Thyroid gland (tissue), 4 donors: ENCODE results near the gene SMAD3. TPM values are rescaled to one million over a fixed set of nuclear protein-coding genes. Genes with fewer than 3 reads are reported as not detected.

Experiments
- DNase-seq, 2 donors: peaks; one replicate each; pipeline ENCODE4 v3.0.0-alpha.2; 2019
- H3K27ac ChIP-seq, 3 donors: fragments of 200-600 bp; sonication (generic); 1 replicate in 2 of 3; 2 replicates in 1 of 3; pipeline ENCODE4 v1.5.1; 2016 to 2019; ENCODE audit warnings: mild to moderate bottlenecking in 1 of 3, moderate library complexity in 1 of 3
- H3K27me3 ChIP-seq: fragments of 200-600 bp; sonication (generic); one replicate; pipeline ENCODE4 v1.5.1; 2019
- H3K36me3 ChIP-seq, 2 donors: fragments of 200-600 bp; sonication (generic); one replicate each; pipeline ENCODE4 v1.5.1; 2016 to 2019
- H3K4me1 ChIP-seq, 2 donors: fragments of 200-600 bp; sonication (generic); one replicate each; pipeline ENCODE4 v1.5.1; 2017 to 2019
- H3K4me3 ChIP-seq, 3 donors: fragments of 200-600 bp; sonication (generic); replicated peaks in 1 of 3; 1 replicate in 2 of 3; 2 replicates in 1 of 3; pipeline ENCODE4 v1.5.1; 2016; ENCODE audit warnings: mild to moderate bottlenecking in 1 of 3
- H3K9me3 ChIP-seq: fragments of 200-600 bp; sonication (generic); one replicate; pipeline ENCODE4 v1.5.1; 2017
- POLR2A ChIP-seq, 2 donors: fragments of 450-650 bp; IDR thresholded peaks; one replicate each; pipeline ENCODE4 v1.6.1; 2017; ENCODE audit warnings: antibody characterized with exemption in 2 of 2, mild to moderate bottlenecking in 2 of 2, moderate library complexity in 1 of 2
- WGBS, 2 donors: methylation state at CpG; one replicate each; pipeline ENCODE4 v1.1.5; 2017; 5-methylcytosine and 5-hydroxymethylcytosine counted together
- intact Hi-C: fragments of 100-400 bp; cut with DNase I; formaldehyde crosslinking; loops from one replicate; pipeline ENCODE4 v1.15.1; 2023
- total RNA-seq, 4 donors: library from RNA; depleted of rRNA; stranded (reverse); fragments of >200 nt; gene quantifications; one replicate each; pipeline ENCODE4 v1.2.3, GENCODE V29; 2016
- TF ChIP-seq, protein P1 (sequence below), 6 experiments: fragments of 200-600 bp in 3 of 6; fragments of 450-650 bp in 3 of 6; sonication (generic) in 3 of 6; IDR thresholded peaks; one replicate each; pipeline ENCODE4 v1.5.1; 2016 to 2019; ENCODE audit warnings: antibody characterized with exemption in 6 of 6, mild to moderate bottlenecking in 2 of 6, inconsistent platforms in 1 of 6, moderate library complexity in 1 of 6

The SMAD3 gene
- total RNA-seq, 4 donors from 2014 or later = 33.6 to 66.5 (median 47.3) TPM

DNA sequence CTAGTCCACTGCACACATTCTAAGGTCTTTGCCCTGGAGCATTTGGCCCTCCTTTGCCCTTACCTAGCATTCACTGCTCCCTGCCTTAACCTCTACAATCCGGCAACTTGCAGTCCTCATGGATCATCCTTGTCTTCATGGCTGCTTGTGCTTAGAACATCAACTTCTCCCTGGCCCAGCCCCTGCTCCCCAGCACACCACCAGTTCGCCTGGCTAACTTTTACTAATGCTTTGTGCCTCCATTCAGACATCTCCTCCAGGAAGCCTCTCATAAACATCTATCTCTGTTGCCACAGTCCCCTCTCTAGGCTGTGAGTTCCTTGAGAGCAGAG, 131.9 kb downstream of the SMAD3 start:
- no peaks in the 10 kb centered on the region for H3K27me3 ChIP-seq
- no peak overlapping the region for H3K4me3 ChIP-seq
- H3K27ac ChIP-seq = peak overlapping the region in 1 of 3 donors; percentile 51
- DNase-seq = no peak
- intact Hi-C loops = no loop called here
- WGBS, 2 donors = 91 to 95% methylated on average over 2 of the region's 2 CpGs
- H3K4me1 ChIP-seq = peaks cover 35 to 48% of the 10 kb centered on the region in 2 donors
- TF ChIP-seq, protein P1, sequence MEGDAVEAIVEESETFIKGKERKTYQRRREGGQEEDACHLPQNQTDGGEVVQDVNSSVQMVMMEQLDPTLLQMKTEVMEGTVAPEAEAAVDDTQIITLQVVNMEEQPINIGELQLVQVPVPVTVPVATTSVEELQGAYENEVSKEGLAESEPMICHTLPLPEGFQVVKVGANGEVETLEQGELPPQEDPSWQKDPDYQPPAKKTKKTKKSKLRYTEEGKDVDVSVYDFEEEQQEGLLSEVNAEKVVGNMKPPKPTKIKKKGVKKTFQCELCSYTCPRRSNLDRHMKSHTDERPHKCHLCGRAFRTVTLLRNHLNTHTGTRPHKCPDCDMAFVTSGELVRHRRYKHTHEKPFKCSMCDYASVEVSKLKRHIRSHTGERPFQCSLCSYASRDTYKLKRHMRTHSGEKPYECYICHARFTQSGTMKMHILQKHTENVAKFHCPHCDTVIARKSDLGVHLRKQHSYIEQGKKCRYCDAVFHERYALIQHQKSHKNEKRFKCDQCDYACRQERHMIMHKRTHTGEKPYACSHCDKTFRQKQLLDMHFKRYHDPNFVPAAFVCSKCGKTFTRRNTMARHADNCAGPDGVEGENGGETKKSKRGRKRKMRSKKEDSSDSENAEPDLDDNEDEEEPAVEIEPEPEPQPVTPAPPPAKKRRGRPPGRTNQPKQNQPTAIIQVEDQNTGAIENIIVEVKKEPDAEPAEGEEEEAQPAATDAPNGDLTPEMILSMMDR (IDR thresholded peaks at IDR 0.05) = no peak
- TF ChIP-seq POLR2A (IDR thresholded peaks at IDR 0.05) = no peak
- H3K9me3 ChIP-seq = no peaks in the 10 kb centered on the region
- H3K36me3 ChIP-seq = peaks cover 0 to 2% of the 10 kb centered on the region in 2 donors

- 85 to 91% methylated on average over 7 of the region's 7 CpGs for WGBS, 2 donors
- TF ChIP-seq POLR2A (IDR thresholded peaks at IDR 0.05) = no peak
- TF ChIP-seq, protein P1 (IDR thresholded peaks at IDR 0.05) = no peak
- Histone ChIP-seq H3K4me1 (peaks cover 29 to 39% of the 10 kb centered on the region in 2 donors), H3K36me3 (peaks cover 0 to 3% of the 10 kb centered on the region in 2 donors), H3K9me3 (no peaks in the 10 kb centered on the region), H3K27me3 (no peaks in the 10 kb centered on the region), H3K27ac (peak overlapping the region in 1 of 3 donors; percentile 4), H3K4me3 (no peak overlapping the region)
- intact Hi-C loops = no loop called here
- no peak for DNase-seq
Measured at GRCh38 chr15:67198157-67198754, 132.9 kb downstream of the SMAD3 start.

- intact Hi-C loops = no loop called here
- Histone ChIP-seq H3K9me3 (no peaks in the 10 kb centered on the region), H3K27ac (peak overlapping the region in 1 of 3 donors; percentile 4), H3K4me3 (no peak overlapping the region), H3K36me3 (peaks cover 0 to 3% of the 10 kb centered on the region in 2 donors), H3K4me1 (peaks cover 20 to 28% of the 10 kb centered on the region in 2 donors), H3K27me3 (no peaks in the 10 kb centered on the region)
- 97% methylated on average over 4 of the region's 4 CpGs for WGBS, 2 donors
- no peak for TF ChIP-seq POLR2A (IDR thresholded peaks at IDR 0.05)
- TF ChIP-seq, protein P1 (IDR thresholded peaks at IDR 0.05) = no peak
- DNase-seq = no peak
Measured at GRCh38 chr15:67199391-67199790, 134.0 kb downstream of the SMAD3 start.

DNA sequence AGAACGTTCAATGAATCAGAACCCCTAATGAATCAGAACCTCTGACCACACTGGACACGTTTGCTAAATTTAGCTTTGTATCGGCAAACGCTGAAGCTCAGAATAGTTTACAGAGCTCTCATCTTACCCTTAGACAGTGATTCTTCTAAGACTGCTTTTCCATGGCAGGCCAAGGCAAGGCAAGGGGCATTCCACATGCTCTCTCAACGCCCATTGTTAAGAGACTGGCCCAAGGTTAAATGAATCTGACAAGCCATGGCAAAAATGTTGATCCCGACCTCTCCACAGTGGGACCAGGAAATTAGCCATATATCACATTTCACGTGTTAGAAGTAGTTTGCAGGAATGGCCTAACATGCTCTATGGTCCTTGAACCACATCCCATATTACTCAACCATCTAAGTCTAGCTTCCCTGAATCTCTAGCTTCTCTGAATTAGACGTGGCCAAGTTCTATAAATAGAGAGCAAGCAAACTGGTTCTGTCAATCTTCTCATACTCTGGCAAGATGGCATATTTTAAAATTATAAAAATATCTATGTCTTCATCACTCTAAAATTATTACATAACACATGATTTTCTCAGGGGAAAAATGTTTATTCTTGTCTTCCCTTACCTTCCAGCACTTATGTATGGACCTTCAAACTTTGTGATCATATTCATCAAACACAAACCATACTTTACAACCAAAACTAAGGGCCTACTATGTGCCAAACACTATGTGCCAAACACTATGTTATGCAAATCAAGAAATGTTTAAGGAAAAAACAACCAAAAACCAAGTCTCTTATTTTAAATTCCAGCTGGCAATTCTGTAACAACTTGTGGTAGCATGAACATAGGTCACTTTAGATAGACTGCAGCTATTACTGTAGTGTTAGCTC, 134.7 kb downstream of the SMAD3 start:
- Histone ChIP-seq H3K27me3 (no peaks in the 10 kb centered on the region), H3K27ac (no peak overlapping the region), H3K4me1 (peaks cover 14 to 21% of the 10 kb centered on the region in 2 donors), H3K4me3 (no peak overlapping the region), H3K36me3 (peaks cover 3% of the 10 kb centered on the region in 2 donors), H3K9me3 (no peaks in the 10 kb centered on the region)
- intact Hi-C loops = no loop called here
- 75 to 81% methylated on average over 8 of the region's 8 CpGs for WGBS, 2 donors
- TF ChIP-seq POLR2A (IDR thresholded peaks at IDR 0.05) = no peak
- TF ChIP-seq, protein P1 (IDR thresholded peaks at IDR 0.05) = no peak
- no peak for DNase-seq

- Histone ChIP-seq H3K27ac (peak overlapping the region in 1 of 3 donors; percentile 4), H3K9me3 (no peaks in the 10 kb centered on the region), H3K36me3 (peaks cover 6 to 8% of the 10 kb centered on the region in 2 donors), H3K4me1 (peaks cover 10 to 14% of the 10 kb centered on the region in 2 donors), H3K4me3 (no peak overlapping the region), H3K27me3 (no peaks in the 10 kb centered on the region)
- intact Hi-C loops = no loop called here
- peak in 1 of 2 donors; percentile 41 for DNase-seq
- no peak for TF ChIP-seq POLR2A (IDR thresholded peaks at IDR 0.05)
- TF ChIP-seq, protein P1 (IDR thresholded peaks at IDR 0.05) = no peak
Measured at GRCh38 chr15:67201136-67201535, 135.7 kb downstream of the SMAD3 start.
